HepG2 (cell line): ENCODE data around the gene GNG7. TPM values are rescaled to one million over a fixed set of nuclear protein-coding genes. Genes with fewer than 3 reads are reported as not detected.

ENCODE experiments used
- DMAP1 ChIP-seq: IDR thresholded peaks from 2 replicates; pipeline ENCODE4 v1.6.1; 2016
- EHMT2 ChIP-seq: fragments of 200-600 bp; sonication (generic); IDR thresholded peaks from 2 replicates; pipeline ENCODE4 v1.7.0; 2017; ENCODE audit warnings: antibody characterized with exemption, low read depth, low read length, borderline replicate concordance
- FOXK1 ChIP-seq: sonication (generic); formaldehyde crosslinking; IDR thresholded peaks from 2 replicates; pipeline ENCODE4 v1.4.0; 2020; ENCODE audit warnings: low read depth, missing genetic modification reagents, borderline replicate concordance
- FOXP1 ChIP-seq, 2 experiments: fragments of 450-650 bp in 1 of 2; IDR thresholded peaks; 2 replicates each; pipeline ENCODE4 v1.6.1; 2017 to 2018; ENCODE audit warnings: antibody characterized with exemption in 1 of 2
- HOXA9 ChIP-seq: sonication (generic); formaldehyde crosslinking; IDR thresholded peaks from 2 replicates; pipeline ENCODE4 v1.8.1; 2022; ENCODE audit warnings: missing genetic modification reagents, mild to moderate bottlenecking, moderate library complexity, borderline replicate concordance
- KAT7 ChIP-seq: IDR thresholded peaks from 2 replicates; pipeline ENCODE4 v1.6.1; 2018; ENCODE audit warnings: borderline replicate concordance, missing compliant biosample characterization
- NFE2 ChIP-seq: sonication (generic); formaldehyde crosslinking; IDR thresholded peaks from 2 replicates; pipeline ENCODE4 v1.4.0; 2020; ENCODE audit warnings: missing genetic modification reagents
- NFRKB ChIP-seq: fragments of 450-650 bp; IDR thresholded peaks from 2 replicates; pipeline ENCODE4 v1.6.1; 2017
- NR2F1 ChIP-seq, 2 experiments: fragments of 450-650 bp in 1 of 2; formaldehyde crosslinking in 1 of 2; IDR thresholded peaks; 2 replicates each; pipeline versions ENCODE4 v1.5.0 to v1.6.1; 2016 to 2020; ENCODE audit warnings: mild to moderate bottlenecking in 1 of 2, missing compliant biosample characterization in 1 of 2, missing genetic modification reagents in 1 of 2, moderate library complexity in 1 of 2
- NRL ChIP-seq: sonication (generic); formaldehyde crosslinking; IDR thresholded peaks from 2 replicates; pipeline ENCODE4 v1.5.0; 2020; ENCODE audit warnings: missing genetic modification reagents, mild to moderate bottlenecking, moderate library complexity, borderline replicate concordance
- PHF5A ChIP-seq: IDR thresholded peaks from one replicate; pipeline ENCODE4 v1.6.1; 2018; ENCODE audit warnings: low read depth, missing genetic modification reagents; ENCODE audit not compliant: unreplicated experiment
- PTBP1 ChIP-seq: fragments of 200-400 bp; formaldehyde crosslinking; IDR thresholded peaks from 2 replicates; pipeline ENCODE4 v1.6.1; 2018; ENCODE audit warnings: low read length, low read depth; ENCODE audit not compliant: poor library complexity, severe bottlenecking
- SP1 ChIP-seq, 2 experiments: fragments of 450-650 bp in 1 of 2; sonication (generic) in 1 of 2; formaldehyde crosslinking in 1 of 2; IDR thresholded peaks; 2 replicates each; pipeline versions ENCODE4 v1.4.0 to v1.6.1; 2016 to 2020; ENCODE audit warnings: missing genetic modification reagents in 1 of 2
- SRSF4 ChIP-seq: fragments of 200-400 bp; formaldehyde crosslinking; IDR thresholded peaks from one replicate; pipeline ENCODE4 v1.6.1; 2018; ENCODE audit warnings: mild to moderate bottlenecking, low read depth, low read length, moderate library complexity; ENCODE audit not compliant: poor library complexity, severe bottlenecking
- ZNF274 ChIP-seq: sonication (generic); formaldehyde crosslinking; IDR thresholded peaks from 2 replicates; pipeline ENCODE4 v1.5.1; 2020; ENCODE audit warnings: mild to moderate bottlenecking, missing genetic modification reagents
- ZNF331 ChIP-seq: sonication (generic); formaldehyde crosslinking; IDR thresholded peaks from 2 replicates; pipeline ENCODE4 v1.4.0; 2020; ENCODE audit warnings: missing genetic modification reagents
- ZNF430 ChIP-seq: sonication (generic); formaldehyde crosslinking; IDR thresholded peaks from 2 replicates; pipeline ENCODE4 v1.9.0; 2021; ENCODE audit warnings: mild to moderate bottlenecking, missing genetic modification reagents
- polyA plus RNA-seq, 8 experiments: library from polyadenylated mRNA; depleted of rRNA in 3 of 8; stranded (reverse) in 7 of 8; unstranded in 1 of 8; fragments of >200 nt; fragmentation: Illumina TruSeq in 4 of 8; extraction: Trizol in 4 of 8; gene quantifications; 2 replicates each; pipeline versions ENCODE4 v1.2.1 to v1.2.3, GENCODE V29; 2011 to 2016; ENCODE audit warnings: low read depth in 4 of 8, missing spikeins in 1 of 8, mixed read lengths in 1 of 8; ENCODE audit not compliant: insufficient read depth in 1 of 8
- total RNA-seq, 5 experiments: library from RNA; depleted of rRNA; stranded (reverse); fragments of >200 nt; fragmentation: Illumina TruSeq; extraction: Trizol; gene quantifications; 2 replicates each; pipeline ENCODE4 v1.2.3, GENCODE V29; 2016; ENCODE audit warnings: low read depth in 1 of 5
- TF ChIP-seq, protein P1 (sequence below): sonication (generic); formaldehyde crosslinking; IDR thresholded peaks from 2 replicates; pipeline ENCODE4 v1.8.0; 2022; ENCODE audit warnings: missing genetic modification reagents, low read depth, mild to moderate bottlenecking, borderline replicate concordance
- TF ChIP-seq, protein P2 (sequence below): IDR thresholded peaks from 2 replicates; pipeline ENCODE4 v1.6.1; 2016
- TF ChIP-seq, protein P3 (sequence below): sonication (generic); formaldehyde crosslinking; IDR thresholded peaks from 2 replicates; pipeline ENCODE4 v1.4.0; 2020; ENCODE audit warnings: mild to moderate bottlenecking, missing genetic modification reagents
- TF ChIP-seq, protein P4 (sequence below): sonication (generic); formaldehyde crosslinking; IDR thresholded peaks from 2 replicates; pipeline ENCODE4 v1.4.0; 2020; ENCODE audit warnings: missing genetic modification reagents
- TF ChIP-seq, protein P5 (sequence below): sonication (generic); formaldehyde crosslinking; IDR thresholded peaks from 2 replicates; pipeline ENCODE4 v1.4.0; 2020; ENCODE audit warnings: missing genetic modification reagents
- TF ChIP-seq, protein P6 (sequence below): sonication (generic); formaldehyde crosslinking; IDR thresholded peaks from 2 replicates; pipeline ENCODE4 v1.5.0; 2020; ENCODE audit warnings: missing genetic modification reagents

Gene GNG7
- total and polyA plus RNA-seq, 2 of the 13 experiments (the other 11 are each of a cell fraction or from before 2014, with no cell fraction given) = 1.4 to 3.3 TPM

DNA sequence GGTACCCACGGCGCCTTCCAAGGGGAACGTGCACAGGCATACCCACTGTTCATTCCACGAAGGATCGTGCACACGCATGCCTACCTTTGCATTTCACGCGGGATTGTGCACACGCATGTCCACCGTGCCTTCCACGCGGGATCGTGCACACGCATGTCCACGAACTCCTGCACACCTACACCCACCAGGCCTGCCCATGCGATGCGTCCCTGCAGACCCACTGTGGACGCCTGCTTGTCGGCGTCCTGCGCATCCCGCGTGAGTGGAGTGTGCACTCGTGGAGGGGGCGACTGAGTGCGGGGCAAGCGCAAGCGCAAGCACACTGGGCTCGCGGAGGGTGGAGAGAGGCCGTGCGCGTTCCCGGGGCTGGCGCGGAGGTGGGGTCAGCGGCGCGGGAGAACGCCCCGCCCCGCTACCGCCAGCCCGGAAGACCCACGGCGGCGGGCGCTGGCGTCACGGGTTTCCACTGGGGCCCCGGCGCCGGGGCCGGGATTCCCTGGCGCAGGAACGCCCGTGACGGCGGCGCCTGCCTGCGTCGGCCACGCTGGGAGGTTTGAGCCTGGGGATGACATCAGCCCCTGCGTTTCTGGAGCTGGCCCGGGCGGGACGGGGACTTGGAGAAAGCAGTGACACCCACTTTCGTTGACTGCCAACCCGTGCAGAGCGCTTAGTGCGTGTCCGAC, 207.9 kb downstream of the GNG7 start (continued):
- TF ChIP-seq NRL (CRISPR knock-in tag) (peak; percentile 85), SRSF4 (no peak), ZNF274 (CRISPR knock-in tag) (peak; percentile 23; the same call in 1 of the 2 replicates), SP1 (IDR thresholded peaks at IDR 0.05) (no peak), SP1 (CRISPR knock-in tag; IDR thresholded peaks at IDR 0.05) (peak; percentile 27; the same call in 1 of the 2 replicates), FOXK1 (CRISPR knock-in tag) (no peak), ZNF430 (CRISPR knock-in tag) (no peak), NR2F1 (CRISPR knock-in tag; IDR thresholded peaks at IDR 0.05) (no peak), NFE2 (CRISPR knock-in tag) (no peak), FOXP1 (IDR thresholded peaks at IDR 0.05) (no peak), FOXP1 (CRISPR knock-in tag; IDR thresholded peaks at IDR 0.05) (no peak), ZNF331 (no peak), PHF5A (CRISPR knock-in tag) (no peak), KAT7 (CRISPR knock-in tag) (no peak), DMAP1 (CRISPR knock-in tag) (no peak), EHMT2 (no peak), PTBP1 (no peak), HOXA9 (no peak), NFRKB (no peak)
- TF ChIP-seq, protein P1, sequence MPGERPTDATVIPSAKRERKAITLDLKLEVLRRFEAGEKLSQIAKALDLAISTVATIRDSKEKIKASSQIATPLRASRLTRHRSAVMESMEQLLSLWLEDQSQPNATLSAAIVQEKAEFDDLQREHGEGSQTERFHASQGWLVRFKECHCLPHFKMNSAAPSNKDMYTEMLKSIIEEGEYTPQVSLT = no peak
- TF ChIP-seq, protein P2, sequence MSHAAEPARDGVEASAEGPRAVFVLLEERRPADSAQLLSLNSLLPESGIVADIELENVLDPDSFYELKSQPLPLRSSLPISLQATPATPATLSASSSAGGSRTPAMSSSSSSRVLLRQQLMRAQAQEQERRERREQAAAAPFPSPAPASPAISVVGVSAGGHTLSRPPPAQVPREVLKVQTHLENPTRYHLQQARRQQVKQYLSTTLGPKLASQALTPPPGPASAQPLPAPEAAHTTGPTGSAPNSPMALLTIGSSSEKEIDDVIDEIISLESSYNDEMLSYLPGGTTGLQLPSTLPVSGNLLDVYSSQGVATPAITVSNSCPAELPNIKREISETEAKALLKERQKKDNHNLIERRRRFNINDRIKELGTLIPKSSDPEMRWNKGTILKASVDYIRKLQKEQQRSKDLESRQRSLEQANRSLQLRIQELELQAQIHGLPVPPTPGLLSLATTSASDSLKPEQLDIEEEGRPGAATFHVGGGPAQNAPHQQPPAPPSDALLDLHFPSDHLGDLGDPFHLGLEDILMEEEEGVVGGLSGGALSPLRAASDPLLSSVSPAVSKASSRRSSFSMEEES (CRISPR knock-in tag) = no peak
- TF ChIP-seq, protein P3, sequence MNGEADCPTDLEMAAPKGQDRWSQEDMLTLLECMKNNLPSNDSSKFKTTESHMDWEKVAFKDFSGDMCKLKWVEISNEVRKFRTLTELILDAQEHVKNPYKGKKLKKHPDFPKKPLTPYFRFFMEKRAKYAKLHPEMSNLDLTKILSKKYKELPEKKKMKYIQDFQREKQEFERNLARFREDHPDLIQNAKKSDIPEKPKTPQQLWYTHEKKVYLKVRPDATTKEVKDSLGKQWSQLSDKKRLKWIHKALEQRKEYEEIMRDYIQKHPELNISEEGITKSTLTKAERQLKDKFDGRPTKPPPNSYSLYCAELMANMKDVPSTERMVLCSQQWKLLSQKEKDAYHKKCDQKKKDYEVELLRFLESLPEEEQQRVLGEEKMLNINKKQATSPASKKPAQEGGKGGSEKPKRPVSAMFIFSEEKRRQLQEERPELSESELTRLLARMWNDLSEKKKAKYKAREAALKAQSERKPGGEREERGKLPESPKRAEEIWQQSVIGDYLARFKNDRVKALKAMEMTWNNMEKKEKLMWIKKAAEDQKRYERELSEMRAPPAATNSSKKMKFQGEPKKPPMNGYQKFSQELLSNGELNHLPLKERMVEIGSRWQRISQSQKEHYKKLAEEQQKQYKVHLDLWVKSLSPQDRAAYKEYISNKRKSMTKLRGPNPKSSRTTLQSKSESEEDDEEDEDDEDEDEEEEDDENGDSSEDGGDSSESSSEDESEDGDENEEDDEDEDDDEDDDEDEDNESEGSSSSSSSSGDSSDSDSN (CRISPR knock-in tag) = 0 out of 2 replicates have a peak, but pooled peaks have one; percentile 29
- TF ChIP-seq, protein P4, sequence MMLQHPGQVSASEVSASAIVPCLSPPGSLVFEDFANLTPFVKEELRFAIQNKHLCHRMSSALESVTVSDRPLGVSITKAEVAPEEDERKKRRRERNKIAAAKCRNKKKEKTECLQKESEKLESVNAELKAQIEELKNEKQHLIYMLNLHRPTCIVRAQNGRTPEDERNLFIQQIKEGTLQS = 0 out of 2 replicates have a peak, but pooled peaks have one; percentile 32
- TF ChIP-seq, protein P5, sequence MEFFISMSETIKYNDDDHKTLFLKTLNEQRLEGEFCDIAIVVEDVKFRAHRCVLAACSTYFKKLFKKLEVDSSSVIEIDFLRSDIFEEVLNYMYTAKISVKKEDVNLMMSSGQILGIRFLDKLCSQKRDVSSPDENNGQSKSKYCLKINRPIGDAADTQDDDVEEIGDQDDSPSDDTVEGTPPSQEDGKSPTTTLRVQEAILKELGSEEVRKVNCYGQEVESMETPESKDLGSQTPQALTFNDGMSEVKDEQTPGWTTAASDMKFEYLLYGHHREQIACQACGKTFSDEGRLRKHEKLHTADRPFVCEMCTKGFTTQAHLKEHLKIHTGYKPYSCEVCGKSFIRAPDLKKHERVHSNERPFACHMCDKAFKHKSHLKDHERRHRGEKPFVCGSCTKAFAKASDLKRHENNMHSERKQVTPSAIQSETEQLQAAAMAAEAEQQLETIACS (CRISPR knock-in tag) = peak; percentile 87
- TF ChIP-seq, protein P6, sequence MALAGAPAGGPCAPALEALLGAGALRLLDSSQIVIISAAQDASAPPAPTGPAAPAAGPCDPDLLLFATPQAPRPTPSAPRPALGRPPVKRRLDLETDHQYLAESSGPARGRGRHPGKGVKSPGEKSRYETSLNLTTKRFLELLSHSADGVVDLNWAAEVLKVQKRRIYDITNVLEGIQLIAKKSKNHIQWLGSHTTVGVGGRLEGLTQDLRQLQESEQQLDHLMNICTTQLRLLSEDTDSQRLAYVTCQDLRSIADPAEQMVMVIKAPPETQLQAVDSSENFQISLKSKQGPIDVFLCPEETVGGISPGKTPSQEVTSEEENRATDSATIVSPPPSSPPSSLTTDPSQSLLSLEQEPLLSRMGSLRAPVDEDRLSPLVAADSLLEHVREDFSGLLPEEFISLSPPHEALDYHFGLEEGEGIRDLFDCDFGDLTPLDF (CRISPR knock-in tag) = no peak
